ENCODE results near the gene G6PC2. TPM values are rescaled to one million over a fixed set of nuclear protein-coding genes. Genes with fewer than 3 reads are reported as not detected.

Gene G6PC2
- polyA plus RNA-seq, 1 donor from 2014 or later, result not detected

- Histone ChIP-seq H3F3A (ENCODE audit: insufficient read depth, low read length, poor library complexity, severe bottlenecking) (peaks cover 13% of the 10 kb centered on the region), H3K27me3 (ENCODE audit: insufficient read depth, low read depth, low read length) (peaks cover 3% of the 10 kb centered on the region), H2AFZ (ENCODE audit: low read depth, low read length) (no peak overlapping the region), H3K4me3 (ENCODE audit: low read length) (no peak overlapping the region), H3K36me3 (ENCODE audit: insufficient read depth, low read length) (no peaks in the 10 kb centered on the region), H3K9me2 (ENCODE audit: insufficient read depth, low read length) (no peaks in the 10 kb centered on the region), H3K9ac (ENCODE audit: low read length) (no peak overlapping the region), H3K79me2 (replicated peaks; ENCODE audit: insufficient read depth, low read length) (no peaks in the 10 kb centered on the region), H3K9me3 (ENCODE audit: low read length) (peaks cover 3% of the 10 kb centered on the region), H4K20me1 (ENCODE audit: insufficient read depth) (no peaks in the 10 kb centered on the region), H3K4me2 (ENCODE audit: low read length) (no peak overlapping the region), H3K27ac (ENCODE audit: low read length) (no peak overlapping the region)
- no peak for TF ChIP-seq CTCF (IDR thresholded peaks at IDR 0.05; ENCODE audit: poor library complexity, severe bottlenecking)
- TF ChIP-seq EZH2 (IDR thresholded peaks at IDR 0.05; ENCODE audit: borderline replicate concordance, insufficient read depth, low read length, poor library complexity, severe bottlenecking), result no peak
- no peak for TF ChIP-seq POLR2AphosphoS5 (IDR thresholded peaks at IDR 0.05)
- TF ChIP-seq SMC3 (conservative IDR thresholded peaks at IDR 0.05; ENCODE audit: poor library complexity), result no peak
- no peak for TF ChIP-seq REST (IDR thresholded peaks at IDR 0.05; ENCODE audit: borderline replicate concordance)
- no peak for TF ChIP-seq EP300 (conservative IDR thresholded peaks at IDR 0.05; ENCODE audit: poor library complexity, severe bottlenecking)
- no peak for TF ChIP-seq RAD21 (conservative IDR thresholded peaks at IDR 0.05)
- no peak for TF ChIP-seq TAF1 (IDR thresholded peaks at IDR 0.05; ENCODE audit: low read depth)
- TF ChIP-seq MXI1 (conservative IDR thresholded peaks at IDR 0.05; ENCODE audit: poor library complexity, severe bottlenecking), result no peak
Observed at GRCh38 chr2:168912901-168913369, 11.8 kb downstream of the G6PC2 start.

- Histone ChIP-seq H3K27me3 (ENCODE audit: insufficient read depth, low read depth, low read length) (peaks cover 3% of the 10 kb centered on the region), H2AFZ (ENCODE audit: low read depth, low read length) (no peak overlapping the region), H3K4me3 (ENCODE audit: low read length) (no peak overlapping the region), H3K4me2 (ENCODE audit: low read length) (no peak overlapping the region), H3K9ac (ENCODE audit: low read length) (no peak overlapping the region), H3F3A (ENCODE audit: insufficient read depth, low read length, poor library complexity, severe bottlenecking) (peaks cover 13% of the 10 kb centered on the region), H3K9me2 (ENCODE audit: insufficient read depth, low read length) (no peaks in the 10 kb centered on the region), H3K27ac (ENCODE audit: low read length) (no peak overlapping the region), H4K20me1 (ENCODE audit: insufficient read depth) (no peaks in the 10 kb centered on the region), H3K9me3 (ENCODE audit: low read length) (peaks cover 3% of the 10 kb centered on the region), H3K79me2 (replicated peaks; ENCODE audit: insufficient read depth, low read length) (no peaks in the 10 kb centered on the region), H3K36me3 (ENCODE audit: insufficient read depth, low read length) (no peaks in the 10 kb centered on the region)
- TF ChIP-seq RAD21 (conservative IDR thresholded peaks at IDR 0.05) (no peak), TAF1 (IDR thresholded peaks at IDR 0.05; ENCODE audit: low read depth) (no peak), EZH2 (IDR thresholded peaks at IDR 0.05; ENCODE audit: borderline replicate concordance, insufficient read depth, low read length, poor library complexity, severe bottlenecking) (no peak), EP300 (conservative IDR thresholded peaks at IDR 0.05; ENCODE audit: poor library complexity, severe bottlenecking) (no peak), REST (IDR thresholded peaks at IDR 0.05; ENCODE audit: borderline replicate concordance) (no peak), SMC3 (conservative IDR thresholded peaks at IDR 0.05; ENCODE audit: poor library complexity) (no peak), POLR2AphosphoS5 (IDR thresholded peaks at IDR 0.05) (no peak), MXI1 (conservative IDR thresholded peaks at IDR 0.05; ENCODE audit: poor library complexity, severe bottlenecking) (no peak), CTCF (IDR thresholded peaks at IDR 0.05; ENCODE audit: poor library complexity, severe bottlenecking) (no peak)
Observed at GRCh38 chr2:168913495-168913894, 12.4 kb downstream of the G6PC2 start.
